Colonic mucosa (tissue), 4 donors: ENCODE data around the gene AGBL4. TPM values are rescaled to one million over a fixed set of nuclear protein-coding genes. Genes with fewer than 3 reads are reported as not detected.

ENCODE experiments used
- DNase-seq: peaks from one replicate; pipeline ENCODE4 v3.0.0-alpha.2; 2020
- H3K27ac ChIP-seq: fragments of 200-600 bp; one replicate; pipeline ENCODE4 v1.8.0; 2021
- H3K27me3 ChIP-seq: fragments of 200-600 bp; one replicate; pipeline ENCODE4 v1.8.0; 2021
- H3K36me3 ChIP-seq: fragments of 200-600 bp; one replicate; pipeline ENCODE4 v1.8.0; 2021
- H3K4me1 ChIP-seq: fragments of 200-600 bp; one replicate; pipeline ENCODE4 v1.8.0; 2021; ENCODE audit warnings: mild to moderate bottlenecking
- H3K4me3 ChIP-seq: fragments of 200-600 bp; one replicate; pipeline ENCODE4 v1.8.0; 2021
- H3K9ac ChIP-seq, 2 donors: one replicate each; pipeline ENCODE4 v1.7.0; 2013; ENCODE audit warnings: control low read depth in 2 of 2, low read depth in 2 of 2, low read length in 2 of 2
- H3K9me3 ChIP-seq: fragments of 200-600 bp; one replicate; pipeline ENCODE4 v1.8.0; 2021
- intact Hi-C: fragments of 100-400 bp; cut with DNase I; formaldehyde crosslinking; loops from one replicate; pipeline ENCODE4 v1.14.1; 2022
- total RNA-seq, 2 donors: library from RNA; stranded (reverse); fragmentation: NEBNext Ultra II Directional in 1 of 2; extraction: Animal tissue kit (Norgen Biotek cat#: 25700) in 1 of 2; gene quantifications; one replicate each; pipeline ENCODE4 v1.2.1, GENCODE V29; 2021
- TF ChIP-seq, protein P1 (sequence below): fragments of 200-600 bp; IDR thresholded peaks from one replicate; pipeline ENCODE4 v1.8.0; 2022; ENCODE audit warnings: antibody characterized with exemption, mild to moderate bottlenecking
- donor health status: healthy.
- donor health status: DM: no; HTN: no; CAD: no.
- donor health status: DM: no; HTN: no; CAD: no.

AGBL4 gene
- total RNA-seq, 2 donors from 2014 or later: 0.24 to 0.30 TPM

DNA sequence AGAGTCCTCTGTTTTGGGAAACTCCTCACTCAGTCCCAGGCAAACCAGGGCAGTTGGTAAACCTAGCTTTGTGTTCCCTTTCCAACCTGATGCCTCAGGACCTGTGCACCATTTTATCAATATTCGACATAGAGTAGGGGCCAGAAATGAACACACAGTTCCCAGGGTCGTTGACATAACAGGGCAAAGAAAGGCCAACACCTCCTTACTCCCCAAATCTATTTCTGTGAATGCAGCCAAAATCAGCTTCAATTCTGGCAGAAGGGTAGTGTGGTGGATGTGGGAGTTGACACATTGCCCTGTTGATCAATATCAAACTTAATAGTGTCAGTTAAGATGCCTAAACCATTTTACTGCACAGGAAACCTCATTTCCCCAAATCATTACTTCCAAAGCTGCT, 1447.2 kb downstream of the AGBL4 start:
- no peak overlapping the region for H3K27ac ChIP-seq
- H3K27me3 ChIP-seq: no peaks in the 10 kb centered on the region
- intact Hi-C loops: loop anchor here (10.0 kb wide), 2 partner anchors 118 to 238 kb away; no protein-coding TSS in a partner anchor
- no peak overlapping the region for H3K4me3 ChIP-seq
- TF ChIP-seq, protein P1, sequence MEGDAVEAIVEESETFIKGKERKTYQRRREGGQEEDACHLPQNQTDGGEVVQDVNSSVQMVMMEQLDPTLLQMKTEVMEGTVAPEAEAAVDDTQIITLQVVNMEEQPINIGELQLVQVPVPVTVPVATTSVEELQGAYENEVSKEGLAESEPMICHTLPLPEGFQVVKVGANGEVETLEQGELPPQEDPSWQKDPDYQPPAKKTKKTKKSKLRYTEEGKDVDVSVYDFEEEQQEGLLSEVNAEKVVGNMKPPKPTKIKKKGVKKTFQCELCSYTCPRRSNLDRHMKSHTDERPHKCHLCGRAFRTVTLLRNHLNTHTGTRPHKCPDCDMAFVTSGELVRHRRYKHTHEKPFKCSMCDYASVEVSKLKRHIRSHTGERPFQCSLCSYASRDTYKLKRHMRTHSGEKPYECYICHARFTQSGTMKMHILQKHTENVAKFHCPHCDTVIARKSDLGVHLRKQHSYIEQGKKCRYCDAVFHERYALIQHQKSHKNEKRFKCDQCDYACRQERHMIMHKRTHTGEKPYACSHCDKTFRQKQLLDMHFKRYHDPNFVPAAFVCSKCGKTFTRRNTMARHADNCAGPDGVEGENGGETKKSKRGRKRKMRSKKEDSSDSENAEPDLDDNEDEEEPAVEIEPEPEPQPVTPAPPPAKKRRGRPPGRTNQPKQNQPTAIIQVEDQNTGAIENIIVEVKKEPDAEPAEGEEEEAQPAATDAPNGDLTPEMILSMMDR: no peak
- no peak overlapping the region for H3K9ac ChIP-seq
- no peak for DNase-seq
- H3K4me1 ChIP-seq: no peaks in the 10 kb centered on the region
- no peaks in the 10 kb centered on the region for H3K9me3 ChIP-seq
- H3K36me3 ChIP-seq: no peaks in the 10 kb centered on the region

- H3K4me3 ChIP-seq: no peak overlapping the region
- H3K27ac ChIP-seq: no peak overlapping the region
- DNase-seq: peak; percentile 17
- H3K9ac ChIP-seq: no peak overlapping the region
- no peaks in the 10 kb centered on the region for H3K9me3 ChIP-seq
- no peaks in the 10 kb centered on the region for H3K4me1 ChIP-seq
- TF ChIP-seq, protein P1: peak; percentile 29
- intact Hi-C loops: loop anchor here (10.0 kb wide), 2 partner anchors 122 to 242 kb away; no protein-coding TSS in a partner anchor
- H3K36me3 ChIP-seq: no peaks in the 10 kb centered on the region
- no peaks in the 10 kb centered on the region for H3K27me3 ChIP-seq
These were observed 1451.0 kb downstream of the AGBL4 start for GRCh38 chr1:48572646-48573258.

DNA sequence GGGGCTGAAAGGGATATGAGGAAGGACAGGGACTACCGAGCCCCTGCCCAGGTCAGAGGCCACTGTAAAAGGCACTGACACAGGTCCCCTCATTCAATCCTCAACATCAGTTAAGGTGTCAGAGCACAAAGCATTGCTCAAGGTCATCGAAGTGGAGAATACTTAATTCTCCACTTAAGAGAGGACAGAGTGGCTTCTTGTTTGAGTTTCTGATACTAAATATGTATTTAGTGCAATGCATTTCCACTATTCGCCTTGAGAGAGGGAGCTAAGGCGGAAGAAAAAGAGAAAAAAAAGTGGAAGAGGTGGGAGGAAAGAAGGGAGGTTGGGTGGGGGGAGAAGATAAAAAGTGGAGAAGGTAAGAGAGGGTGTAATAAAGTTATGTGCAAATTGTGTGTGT, 1451.6 kb downstream of the AGBL4 start:
- Histone ChIP-seq H3K36me3 (no peaks in the 10 kb centered on the region), H3K4me1 (no peaks in the 10 kb centered on the region), H3K27ac (no peak overlapping the region), H3K9me3 (no peaks in the 10 kb centered on the region), H3K27me3 (no peaks in the 10 kb centered on the region), H3K9ac (no peak overlapping the region), H3K4me3 (no peak overlapping the region)
- DNase-seq: no peak
- intact Hi-C loops: loop anchor here (10.0 kb wide), 2 partner anchors 123 to 243 kb away; no protein-coding TSS in a partner anchor
- TF ChIP-seq, protein P1: no peak

GRCh38 chr1:48571303-48571987, 1452.3 kb downstream of the AGBL4 start:
- Histone ChIP-seq H3K27me3 (no peaks in the 10 kb centered on the region), H3K27ac (no peak overlapping the region), H3K9ac (no peak overlapping the region), H3K9me3 (no peaks in the 10 kb centered on the region), H3K36me3 (no peaks in the 10 kb centered on the region), H3K4me3 (no peak overlapping the region), H3K4me1 (no peaks in the 10 kb centered on the region)
- no peak for DNase-seq
- TF ChIP-seq, protein P1: no peak
- intact Hi-C loops: loop anchor here (10.0 kb wide), 2 partner anchors 123 to 243 kb away; no protein-coding TSS in a partner anchor

- TF ChIP-seq, protein P1: no peak
- Histone ChIP-seq H3K9me3 (no peaks in the 10 kb centered on the region), H3K4me1 (no peaks in the 10 kb centered on the region), H3K27me3 (no peaks in the 10 kb centered on the region), H3K4me3 (no peak overlapping the region), H3K27ac (no peak overlapping the region), H3K36me3 (no peaks in the 10 kb centered on the region), H3K9ac (no peak overlapping the region)
- intact Hi-C loops: loop anchor here (10.0 kb wide), 2 partner anchors 124 to 244 kb away; no protein-coding TSS in a partner anchor
- no peak for DNase-seq
These were observed 1453.2 kb downstream of the AGBL4 start for GRCh38 chr1:48570568-48570967.
